Mesenchymal stem cell (in vitro differentiated cells and primary cell): ENCODE measurements around the gene KIF18B.
A peak's percentile ranks its signal among the peaks of the same experiment; 100 is the strongest.

ENCODE experiments used
- DNase-seq: peaks from one replicate; pipeline ENCODE4 v3.0.0-alpha.2; 2013
- H2AFZ ChIP-seq: one replicate; pipeline ENCODE4 v1.6.1; 2013; ENCODE audit warnings: low read depth, mild to moderate bottlenecking, control low read depth, inconsistent platforms, low read length, moderate library complexity
- H2AK5ac ChIP-seq: 2 replicates; pipeline ENCODE4 v1.6.1; 2013; ENCODE audit warnings: low read length, moderate library complexity, mild to moderate bottlenecking, inconsistent platforms; ENCODE audit not compliant: severe bottlenecking
- H2BK120ac ChIP-seq: one replicate; pipeline ENCODE4 v1.6.1; 2013; ENCODE audit warnings: low read depth, mild to moderate bottlenecking, inconsistent platforms, low read length, moderate library complexity
- H2BK12ac ChIP-seq, 2 experiments: one replicate each; pipeline ENCODE4 v1.6.1; 2013; ENCODE audit warnings: inconsistent platforms in 2 of 2, low read length in 2 of 2, mild to moderate bottlenecking in 2 of 2, moderate library complexity in 2 of 2, control low read depth in 1 of 2
- H2BK15ac ChIP-seq: one replicate; pipeline ENCODE4 v1.6.1; 2013; ENCODE audit warnings: mild to moderate bottlenecking, low read depth, inconsistent platforms; ENCODE audit not compliant: poor library complexity, severe bottlenecking
- H2BK5ac ChIP-seq: 2 replicates; pipeline ENCODE4 v1.6.1; 2013; ENCODE audit warnings: low read depth, mild to moderate bottlenecking, low read length, control low read depth, inconsistent platforms; ENCODE audit not compliant: poor library complexity, severe bottlenecking
- H3K14ac ChIP-seq, 2 experiments: one replicate each; pipeline ENCODE4 v1.6.1; 2013; ENCODE audit warnings: inconsistent platforms in 2 of 2, low read length in 2 of 2, control low read depth in 1 of 2, mild to moderate bottlenecking in 1 of 2, moderate library complexity in 1 of 2
- H3K18ac ChIP-seq, 2 experiments: one replicate each; pipeline ENCODE4 v1.6.1; 2013; ENCODE audit warnings: inconsistent platforms in 2 of 2, low read length in 2 of 2, control low read depth in 1 of 2, low read depth in 1 of 2, mild to moderate bottlenecking in 1 of 2
- H3K23ac ChIP-seq, 2 experiments: one replicate each; pipeline ENCODE4 v1.6.1; 2013; ENCODE audit warnings: inconsistent platforms in 2 of 2, low read length in 2 of 2, mild to moderate bottlenecking in 2 of 2, moderate library complexity in 2 of 2, control low read depth in 1 of 2
- H3K27ac ChIP-seq: 2 replicates; pipeline ENCODE4 v1.5.1; 2013; ENCODE audit warnings: mild to moderate bottlenecking, moderate library complexity, low read length, control low read depth, inconsistent platforms; ENCODE audit not compliant: poor library complexity, severe bottlenecking
- H3K27me3 ChIP-seq, 2 experiments: 2 replicates each; pipeline versions ENCODE4 v1.6.1 to v1.7.0; 2013; ENCODE audit warnings: low read length in 2 of 2, mild to moderate bottlenecking in 2 of 2, moderate library complexity in 2 of 2, control low read depth in 1 of 2, inconsistent platforms in 1 of 2; ENCODE audit not compliant: control insufficient read depth in 1 of 2, insufficient read depth in 1 of 2
- H3K36me3 ChIP-seq, 2 experiments: 2 replicates each; pipeline versions ENCODE4 v1.6.1 to v1.7.0; 2013; ENCODE audit warnings: low read length in 2 of 2, control low read depth in 1 of 2, inconsistent platforms in 1 of 2, low read depth in 1 of 2, mild to moderate bottlenecking in 1 of 2; ENCODE audit not compliant: insufficient read depth in 2 of 2, control insufficient read depth in 1 of 2
- H3K4ac ChIP-seq, 2 experiments: one replicate each; pipeline ENCODE4 v1.6.1; 2013; ENCODE audit warnings: inconsistent platforms in 2 of 2, low read length in 2 of 2, mild to moderate bottlenecking in 2 of 2, moderate library complexity in 2 of 2, control low read depth in 1 of 2, low read depth in 1 of 2
- H3K4me1 ChIP-seq: 2 replicates; pipeline ENCODE4 v1.6.1; 2013; ENCODE audit warnings: low read depth, low read length, control low read depth; ENCODE audit not compliant: control insufficient read depth, insufficient read depth
- H3K4me2 ChIP-seq: 2 replicates; pipeline ENCODE4 v1.6.1; 2013; ENCODE audit warnings: low read length, mild to moderate bottlenecking, inconsistent platforms; ENCODE audit not compliant: poor library complexity, severe bottlenecking
- H3K4me3 ChIP-seq, 2 experiments: 2 replicates each; pipeline versions ENCODE4 v1.5.1 to v1.7.0; 2013; ENCODE audit warnings: low read length in 2 of 2, mild to moderate bottlenecking in 2 of 2, control low read depth in 1 of 2, low read depth in 1 of 2; ENCODE audit not compliant: insufficient read depth in 1 of 2
- H3K79me1 ChIP-seq: replicated peaks from 2 replicates; pipeline ENCODE4 v1.6.1; 2013; ENCODE audit warnings: mild to moderate bottlenecking, control low read depth, low read length, inconsistent platforms; ENCODE audit not compliant: poor library complexity, severe bottlenecking
- H3K9ac ChIP-seq: 2 replicates; pipeline ENCODE4 v1.7.0; 2013; ENCODE audit warnings: mild to moderate bottlenecking, low read length, moderate library complexity
- H3K9me3 ChIP-seq: 2 replicates; pipeline ENCODE4 v1.7.0; 2013; ENCODE audit warnings: mild to moderate bottlenecking, low read length; ENCODE audit not compliant: control insufficient read depth
- H4K8ac ChIP-seq: one replicate; pipeline ENCODE4 v1.6.1; 2013; ENCODE audit warnings: inconsistent platforms, mild to moderate bottlenecking, low read length, moderate library complexity
- H4K91ac ChIP-seq: one replicate; pipeline ENCODE4 v1.6.1; 2013; ENCODE audit warnings: mild to moderate bottlenecking, low read length, inconsistent platforms
- WGBS: methylation state at CpG from one replicate; pipeline ENCODE4 v1.1.7; 2013; ENCODE audit warnings: mixed read lengths; 5-methylcytosine and 5-hydroxymethylcytosine counted together

Gene KIF18B

GRCh38 chr17:44978807-44979206, 31.2 kb upstream of the KIF18B start:
- 97% methylated on average over 4 of the region's 5 CpGs for WGBS
- no peaks in the 10 kb centered on the region for H3K36me3 ChIP-seq
- no peaks in the 10 kb centered on the region for H3K9me3 ChIP-seq

GRCh38 chr17:44977814-44978550, 30.4 kb upstream of the KIF18B start:
- Histone ChIP-seq H3K27ac (no peak overlapping the region), H3K4me3 (no peak overlapping the region), H3K27me3 (peaks cover 40 to 81% of the 10 kb centered on the region in 2 experiments), H3K4me2 (no peak overlapping the region), H2AK5ac (no peak overlapping the region), H2BK15ac (peak overlapping the region; percentile 96), H3K4ac (peak overlapping the region; percentile 71 to 79), H3K36me3 (no peaks in the 10 kb centered on the region), H3K4me1 (peaks cover 2% of the 10 kb centered on the region), H3K18ac (peak overlapping the region; percentile 88 to 93), H2BK5ac (no peak overlapping the region), H4K91ac (peak overlapping the region; percentile 85), H2BK120ac (peak overlapping the region; percentile 78), H3K9me3 (no peaks in the 10 kb centered on the region), H2AFZ (no peak overlapping the region), H3K79me1 (no peaks in the 10 kb centered on the region), H3K9ac (no peak overlapping the region), H2BK12ac (peak overlapping the region; percentile 59 to 69), H3K23ac (no peak overlapping the region), H4K8ac (peak overlapping the region; percentile 82), H3K14ac (peak overlapping the region in 1 of 2 experiments; percentile 95)
- 69% methylated on average over 4 of the region's 7 CpGs for WGBS
- no peak for DNase-seq

More at GRCh38 chr17:44978807-44979206, 31.2 kb upstream of the KIF18B start:
- H3K4me1 ChIP-seq: peaks cover 2% of the 10 kb centered on the region
- no peak overlapping the region for H3K23ac ChIP-seq
- no peak overlapping the region for H3K14ac ChIP-seq
- H3K4ac ChIP-seq: peak overlapping the region; percentile 71 to 79
- H3K27me3 ChIP-seq: peaks cover 40 to 80% of the 10 kb centered on the region in 2 experiments
- H3K4me2 ChIP-seq: no peak overlapping the region
- peak overlapping the region; percentile 12 for H4K8ac ChIP-seq
- H3K9ac ChIP-seq: no peak overlapping the region
- H2BK120ac ChIP-seq: peak overlapping the region; percentile 59
- H2BK12ac ChIP-seq: peak overlapping the region; percentile 59 to 69
- no peak overlapping the region for H3K27ac ChIP-seq
- H3K18ac ChIP-seq: peak overlapping the region; percentile 3 to 88
- H3K4me3 ChIP-seq: no peak overlapping the region
- H4K91ac ChIP-seq: no peak overlapping the region
- H2AK5ac ChIP-seq: no peak overlapping the region
- H2BK5ac ChIP-seq: no peak overlapping the region
- no peaks in the 10 kb centered on the region for H3K79me1 ChIP-seq
- peak overlapping the region; percentile 67 for H2BK15ac ChIP-seq
- no peak for DNase-seq
- H2AFZ ChIP-seq: no peak overlapping the region

- WGBS: 79% methylated on average over 3 of the region's 3 CpGs
- Histone ChIP-seq H3K18ac (peak overlapping the region; percentile 88 to 93), H3K4ac (no peak overlapping the region), H2BK12ac (peak overlapping the region; percentile 59 to 69), H4K8ac (no peak overlapping the region), H3K4me1 (peaks cover 5% of the 10 kb centered on the region), H3K27me3 (peaks cover 40 to 76% of the 10 kb centered on the region in 2 experiments), H2BK5ac (no peak overlapping the region), H3K27ac (no peak overlapping the region), H3K23ac (no peak overlapping the region), H3K14ac (no peak overlapping the region), H3K9ac (no peak overlapping the region), H3K4me2 (no peak overlapping the region), H4K91ac (peak overlapping the region; percentile 85), H3K9me3 (no peaks in the 10 kb centered on the region), H2BK15ac (no peak overlapping the region), H3K79me1 (no peaks in the 10 kb centered on the region), H3K36me3 (no peaks in the 10 kb centered on the region), H2AK5ac (no peak overlapping the region), H2AFZ (no peak overlapping the region), H3K4me3 (no peak overlapping the region), H2BK120ac (no peak overlapping the region)
- DNase-seq: no peak
These were observed 29.5 kb upstream of the KIF18B start for GRCh38 chr17:44977065-44977464.

DNA sequence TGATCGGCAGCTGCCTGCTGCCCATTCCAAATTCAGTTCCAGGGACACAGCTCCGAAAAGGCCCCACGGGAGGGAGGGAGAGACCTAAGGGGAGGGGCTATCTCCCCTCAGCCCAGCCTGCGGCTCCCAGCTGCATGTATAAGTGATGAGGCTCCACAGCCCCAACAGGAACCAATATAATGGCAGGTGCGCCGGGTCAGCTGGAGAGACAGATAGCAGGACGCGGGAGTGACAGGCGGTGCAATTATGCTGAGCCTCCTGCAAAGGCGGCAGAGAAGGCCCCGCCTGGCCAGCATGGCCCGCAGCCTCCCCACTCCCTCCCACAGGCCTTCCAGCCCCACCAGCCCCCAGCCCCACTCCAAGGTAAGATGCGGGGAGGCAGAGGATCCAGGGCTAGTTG, 28.6 kb upstream of the KIF18B start:
- H2BK5ac ChIP-seq: no peak overlapping the region
- no peak overlapping the region for H3K4ac ChIP-seq
- no peak overlapping the region for H3K27ac ChIP-seq
- no peaks in the 10 kb centered on the region for H3K79me1 ChIP-seq
- no peak overlapping the region for H2AFZ ChIP-seq
- H3K4me3 ChIP-seq: no peak overlapping the region
- H4K8ac ChIP-seq: no peak overlapping the region
- no peak overlapping the region for H2AK5ac ChIP-seq
- H3K23ac ChIP-seq: no peak overlapping the region
- peak overlapping the region in 1 of 2 experiments; percentile 45 for H3K14ac ChIP-seq
- H3K9ac ChIP-seq: no peak overlapping the region
- H2BK120ac ChIP-seq: no peak overlapping the region
- H3K27me3 ChIP-seq: peaks cover 40 to 70% of the 10 kb centered on the region in 2 experiments
- H3K18ac ChIP-seq: no peak overlapping the region
- no peaks in the 10 kb centered on the region for H3K36me3 ChIP-seq
- H2BK12ac ChIP-seq: peak overlapping the region in 1 of 2 experiments; percentile 69
- no peak overlapping the region for H4K91ac ChIP-seq
- peaks cover 7% of the 10 kb centered on the region for H3K4me1 ChIP-seq
- no peak for DNase-seq
- H3K9me3 ChIP-seq: no peaks in the 10 kb centered on the region
- no peak overlapping the region for H2BK15ac ChIP-seq
- WGBS: 77% methylated on average over 9 of the region's 13 CpGs
- no peak overlapping the region for H3K4me2 ChIP-seq
